Measurements from ENCODE around the gene CNGB1.

CNGB1 gene

DNA sequence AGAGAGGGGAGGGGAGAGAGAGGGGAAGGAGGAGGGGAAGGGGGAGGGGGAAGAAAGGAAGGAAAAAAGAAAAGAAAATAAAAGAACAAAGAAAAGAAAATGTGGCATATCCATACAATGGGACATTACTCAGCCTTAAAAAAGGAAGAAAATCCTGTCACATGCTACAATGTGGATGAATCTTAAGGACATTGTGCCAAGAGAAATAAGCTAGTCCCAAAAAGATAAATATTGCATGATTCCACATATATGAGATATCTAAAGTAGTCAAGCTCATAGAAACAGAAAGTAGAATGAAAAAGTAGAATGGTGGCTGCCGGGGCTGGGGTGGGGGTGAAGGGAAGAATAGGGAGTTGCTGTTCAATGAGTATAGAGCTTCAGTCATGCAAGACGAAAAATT is 40.4 kb downstream of the CNGB1 start:
- no CpG with 5 or more reads among the region's 2 CpGs for WGBS (ENCODE audit: insufficient coverage, insufficient read length)
- no peak overlapping the region for H3K27ac ChIP-seq (ENCODE audit: low read length)
- no peak overlapping the region for H3K4me3 ChIP-seq (ENCODE audit: low read length)
- no peak for DNase-seq (ENCODE audit: low read depth, low spot score)
- H3K9me3 ChIP-seq (ENCODE audit: control insufficient read depth, insufficient read depth, low read length), result no peaks in the 10 kb centered on the region
- H3K36me3 ChIP-seq (ENCODE audit: control insufficient read depth, insufficient read depth, low read length), result no peaks in the 10 kb centered on the region
- no peaks in the 10 kb centered on the region for H3K27me3 ChIP-seq (ENCODE audit: control insufficient read depth, insufficient read depth, low read length)
- no peaks in the 10 kb centered on the region for H3K4me1 ChIP-seq (ENCODE audit: control insufficient read depth, insufficient read depth, low read length)

DNA sequence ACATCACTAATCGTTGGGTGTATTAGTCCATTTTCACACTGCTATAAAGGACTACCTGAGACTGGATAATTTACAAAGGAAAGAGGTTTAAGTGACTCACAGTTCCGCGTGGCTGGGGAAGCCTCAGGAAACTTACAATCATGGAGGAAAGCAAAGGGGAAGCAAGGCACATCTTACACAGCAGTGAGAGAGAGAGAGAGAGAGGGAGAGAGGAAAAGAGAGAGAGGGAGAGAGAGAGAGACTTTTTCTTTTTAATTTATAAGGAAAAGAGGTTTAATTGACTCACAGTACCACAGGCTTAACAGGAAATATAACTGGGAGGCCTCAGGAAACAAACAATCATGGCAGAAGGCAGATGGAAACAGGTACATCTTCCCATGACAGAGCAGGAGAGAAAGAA is 41.7 kb downstream of the CNGB1 start:
- no peaks in the 10 kb centered on the region for H3K36me3 ChIP-seq (ENCODE audit: control insufficient read depth, insufficient read depth, low read length)
- no peaks in the 10 kb centered on the region for H3K4me1 ChIP-seq (ENCODE audit: control insufficient read depth, insufficient read depth, low read length)
- H3K27ac ChIP-seq (ENCODE audit: low read length), result no peak overlapping the region
- H3K9me3 ChIP-seq (ENCODE audit: control insufficient read depth, insufficient read depth, low read length), result no peaks in the 10 kb centered on the region
- DNase-seq (ENCODE audit: low read depth, low spot score), result no peak
- no peaks in the 10 kb centered on the region for H3K27me3 ChIP-seq (ENCODE audit: control insufficient read depth, insufficient read depth, low read length)
- no CpG with 5 or more reads among the region's 3 CpGs for WGBS (ENCODE audit: insufficient coverage, insufficient read length)
- H3K4me3 ChIP-seq (ENCODE audit: low read length), result no peak overlapping the region

DNA sequence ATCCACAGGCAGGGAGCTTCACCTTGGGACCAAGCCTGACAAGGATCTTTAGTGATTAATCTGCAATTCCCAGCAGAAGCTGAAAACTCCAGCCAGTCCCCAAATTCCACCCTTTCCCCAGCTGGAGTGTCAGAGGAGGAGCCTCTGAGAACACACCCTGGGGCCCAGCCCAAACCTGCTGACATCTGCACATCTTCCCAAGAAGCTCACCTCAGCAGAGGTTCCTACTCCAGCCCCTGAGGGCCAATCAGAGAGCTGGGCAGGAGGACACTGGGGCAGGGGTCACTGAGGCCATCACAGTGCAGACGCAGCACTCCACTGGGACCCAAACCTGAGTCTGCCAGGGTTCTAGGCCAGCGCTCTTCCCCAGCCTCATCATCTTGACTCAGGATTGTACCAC is 44.9 kb downstream of the CNGB1 start:
- DNase-seq (ENCODE audit: low read depth, low spot score), result no peak
- WGBS (ENCODE audit: insufficient coverage, insufficient read length), result no CpG with 5 or more reads among the region's 2 CpGs
- no peaks in the 10 kb centered on the region for H3K4me1 ChIP-seq (ENCODE audit: control insufficient read depth, insufficient read depth, low read length)
- no peaks in the 10 kb centered on the region for H3K27me3 ChIP-seq (ENCODE audit: control insufficient read depth, insufficient read depth, low read length)
- H3K9me3 ChIP-seq (ENCODE audit: control insufficient read depth, insufficient read depth, low read length), result no peaks in the 10 kb centered on the region
- H3K4me3 ChIP-seq (ENCODE audit: low read length), result no peak overlapping the region
- no peaks in the 10 kb centered on the region for H3K36me3 ChIP-seq (ENCODE audit: control insufficient read depth, insufficient read depth, low read length)
- no peak overlapping the region for H3K27ac ChIP-seq (ENCODE audit: low read length)

DNA sequence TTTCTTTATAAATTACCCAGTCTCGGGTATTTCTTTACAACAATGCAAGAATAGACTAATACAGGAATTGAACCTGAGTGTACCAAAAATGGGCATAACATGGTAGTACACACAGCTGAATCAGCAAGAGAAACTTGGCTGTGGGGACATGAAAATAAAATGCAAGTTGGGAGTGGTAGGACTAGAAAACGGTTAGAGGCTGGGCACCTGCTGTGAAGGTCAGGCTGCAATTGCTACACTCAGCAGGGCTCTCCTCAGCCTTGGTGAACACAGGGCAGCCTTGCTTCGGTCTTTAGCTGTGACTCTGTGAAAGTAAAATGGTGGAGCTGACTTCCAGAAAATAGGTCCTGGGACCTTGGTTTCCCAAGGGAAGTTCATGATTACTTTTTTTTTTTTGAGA is 45.6 kb downstream of the CNGB1 start:
- Histone ChIP-seq H3K27me3 (ENCODE audit: control insufficient read depth, insufficient read depth, low read length) (no peaks in the 10 kb centered on the region), H3K9me3 (ENCODE audit: control insufficient read depth, insufficient read depth, low read length) (no peaks in the 10 kb centered on the region), H3K36me3 (ENCODE audit: control insufficient read depth, insufficient read depth, low read length) (no peaks in the 10 kb centered on the region), H3K4me1 (ENCODE audit: control insufficient read depth, insufficient read depth, low read length) (no peaks in the 10 kb centered on the region), H3K27ac (ENCODE audit: low read length) (no peak overlapping the region), H3K4me3 (ENCODE audit: low read length) (no peak overlapping the region)
- WGBS (ENCODE audit: insufficient coverage, insufficient read length), result no CpG with 5 or more reads among the region's 3 CpGs
- DNase-seq (ENCODE audit: low read depth, low spot score), result no peak

- Histone ChIP-seq H3K4me3 (ENCODE audit: low read length) (no peak overlapping the region), H3K9me3 (ENCODE audit: control insufficient read depth, insufficient read depth, low read length) (no peaks in the 10 kb centered on the region), H3K27me3 (ENCODE audit: control insufficient read depth, insufficient read depth, low read length) (no peaks in the 10 kb centered on the region), H3K4me1 (ENCODE audit: control insufficient read depth, insufficient read depth, low read length) (no peaks in the 10 kb centered on the region), H3K27ac (ENCODE audit: low read length) (no peak overlapping the region), H3K36me3 (ENCODE audit: control insufficient read depth, insufficient read depth, low read length) (no peaks in the 10 kb centered on the region)
- WGBS (ENCODE audit: insufficient coverage, insufficient read length), result no CpG with 5 or more reads among the region's 6 CpGs
- no peak for DNase-seq (ENCODE audit: low read depth, low spot score)
These were observed 46.4 kb downstream of the CNGB1 start for GRCh38 chr16:57924514-57924913.

- H3K27ac ChIP-seq (ENCODE audit: low read length), result no peak overlapping the region
- no peak for DNase-seq (ENCODE audit: low read depth, low spot score)
- H3K36me3 ChIP-seq (ENCODE audit: control insufficient read depth, insufficient read depth, low read length), result no peaks in the 10 kb centered on the region
- WGBS (ENCODE audit: insufficient coverage, insufficient read length), result no CpG with 5 or more reads among the region's 2 CpGs
- H3K9me3 ChIP-seq (ENCODE audit: control insufficient read depth, insufficient read depth, low read length), result no peaks in the 10 kb centered on the region
- H3K4me1 ChIP-seq (ENCODE audit: control insufficient read depth, insufficient read depth, low read length), result no peaks in the 10 kb centered on the region
- no peaks in the 10 kb centered on the region for H3K27me3 ChIP-seq (ENCODE audit: control insufficient read depth, insufficient read depth, low read length)
- H3K4me3 ChIP-seq (ENCODE audit: low read length), result no peak overlapping the region
These were observed 47.1 kb downstream of the CNGB1 start for GRCh38 chr16:57923841-57924240.

DNA sequence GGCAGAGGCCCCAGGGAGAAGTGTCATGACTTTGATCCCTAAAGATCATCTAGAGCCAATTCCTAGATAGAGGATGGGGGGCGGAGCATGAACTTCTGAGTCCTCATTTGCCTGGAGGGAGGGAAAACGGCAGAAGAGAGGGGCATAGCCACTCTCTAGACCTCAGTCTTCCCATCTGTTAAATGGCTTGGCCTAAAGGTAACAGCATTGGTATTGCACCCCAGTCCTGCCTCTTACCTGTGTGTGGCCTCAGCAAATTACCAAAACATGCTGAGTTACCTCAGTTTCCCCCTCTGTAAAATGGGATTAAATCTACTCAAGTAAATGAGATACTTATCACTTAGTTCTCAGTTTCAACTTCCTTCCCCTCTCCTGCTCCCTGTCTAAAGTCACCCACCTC is 47.5 kb downstream of the CNGB1 start:
- Histone ChIP-seq H3K27ac (ENCODE audit: low read length) (no peak overlapping the region), H3K9me3 (ENCODE audit: control insufficient read depth, insufficient read depth, low read length) (no peaks in the 10 kb centered on the region), H3K27me3 (ENCODE audit: control insufficient read depth, insufficient read depth, low read length) (no peaks in the 10 kb centered on the region), H3K36me3 (ENCODE audit: control insufficient read depth, insufficient read depth, low read length) (no peaks in the 10 kb centered on the region), H3K4me1 (ENCODE audit: control insufficient read depth, insufficient read depth, low read length) (no peaks in the 10 kb centered on the region), H3K4me3 (ENCODE audit: low read length) (no peak overlapping the region)
- WGBS (ENCODE audit: insufficient coverage, insufficient read length), result no CpG with 5 or more reads among the region's 2 CpGs
- DNase-seq (ENCODE audit: low read depth, low spot score), result no peak

GRCh38 chr16:57920880-57921229 is 50.1 kb downstream of the CNGB1 start:
- Histone ChIP-seq H3K4me3 (ENCODE audit: low read length) (no peak overlapping the region), H3K27ac (ENCODE audit: low read length) (no peak overlapping the region), H3K36me3 (ENCODE audit: control insufficient read depth, insufficient read depth, low read length) (no peaks in the 10 kb centered on the region), H3K9me3 (ENCODE audit: control insufficient read depth, insufficient read depth, low read length) (no peaks in the 10 kb centered on the region), H3K27me3 (ENCODE audit: control insufficient read depth, insufficient read depth, low read length) (no peaks in the 10 kb centered on the region), H3K4me1 (ENCODE audit: control insufficient read depth, insufficient read depth, low read length) (no peaks in the 10 kb centered on the region)
- no peak for DNase-seq (ENCODE audit: low read depth, low spot score)
- WGBS (ENCODE audit: insufficient coverage, insufficient read length), result no CpG with 5 or more reads among the region's 2 CpGs

DNA sequence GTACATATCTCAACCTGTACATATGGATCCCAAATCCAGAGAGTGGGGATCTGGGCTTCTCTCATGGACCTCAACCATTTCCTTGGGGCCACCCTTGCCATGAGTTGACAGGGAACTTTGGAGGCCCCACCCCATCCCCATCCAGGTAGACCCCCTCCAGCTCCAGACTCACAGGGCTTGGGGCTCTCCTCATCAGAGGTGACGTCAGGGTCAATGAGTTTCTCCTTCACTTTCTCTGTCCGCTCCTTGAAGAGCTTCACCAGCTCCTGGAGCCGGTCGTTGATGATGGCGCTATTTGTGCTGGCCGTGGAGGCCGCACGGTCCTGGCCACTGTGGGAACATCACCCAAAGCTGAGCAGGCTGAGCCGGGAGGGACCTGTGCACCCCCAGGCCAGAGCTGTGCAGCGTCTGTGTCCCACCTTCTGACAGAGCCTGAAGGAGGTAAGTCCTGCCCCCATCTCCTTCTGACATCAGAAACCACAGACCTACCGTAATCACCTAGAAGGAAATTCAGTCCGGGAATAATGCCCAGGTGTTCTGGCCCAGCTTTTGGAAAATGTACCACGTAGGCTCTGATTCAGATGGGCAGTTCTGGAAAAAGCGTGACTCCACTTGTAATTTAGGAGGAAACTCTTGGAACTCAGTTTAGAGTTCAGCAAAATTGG is 50.6 kb downstream of the CNGB1 start:
- Histone ChIP-seq H3K9me3 (ENCODE audit: control insufficient read depth, insufficient read depth, low read length) (no peaks in the 10 kb centered on the region), H3K4me3 (ENCODE audit: low read length) (no peak overlapping the region), H3K4me1 (ENCODE audit: control insufficient read depth, insufficient read depth, low read length) (no peaks in the 10 kb centered on the region), H3K27me3 (ENCODE audit: control insufficient read depth, insufficient read depth, low read length) (no peaks in the 10 kb centered on the region), H3K27ac (ENCODE audit: low read length) (no peak overlapping the region), H3K36me3 (ENCODE audit: control insufficient read depth, insufficient read depth, low read length) (no peaks in the 10 kb centered on the region)
- no CpG with 5 or more reads among the region's 14 CpGs for WGBS (ENCODE audit: insufficient coverage, insufficient read length)
- no peak for DNase-seq (ENCODE audit: low read depth, low spot score)

GRCh38 chr16:57918994-57919393 is 51.9 kb downstream of the CNGB1 start:
- H3K4me3 ChIP-seq (ENCODE audit: low read length), result no peak overlapping the region

GRCh38 chr16:57918444-57918843 is 52.5 kb downstream of the CNGB1 start:
- no peak for DNase-seq (ENCODE audit: low read depth, low spot score)
- no peaks in the 10 kb centered on the region for H3K9me3 ChIP-seq (ENCODE audit: control insufficient read depth, insufficient read depth, low read length)
- H3K27ac ChIP-seq (ENCODE audit: low read length), result no peak overlapping the region
- no CpG with 5 or more reads among the region's 3 CpGs for WGBS (ENCODE audit: insufficient coverage, insufficient read length)
- H3K4me1 ChIP-seq (ENCODE audit: control insufficient read depth, insufficient read depth, low read length), result no peaks in the 10 kb centered on the region
- H3K27me3 ChIP-seq (ENCODE audit: control insufficient read depth, insufficient read depth, low read length), result no peaks in the 10 kb centered on the region
- no peaks in the 10 kb centered on the region for H3K36me3 ChIP-seq (ENCODE audit: control insufficient read depth, insufficient read depth, low read length)
- H3K4me3 ChIP-seq (ENCODE audit: low read length), result no peak overlapping the region

More at GRCh38 chr16:57918994-57919393, 51.9 kb downstream of the CNGB1 start:
- no peak for DNase-seq (ENCODE audit: low read depth, low spot score)
- no CpG with 5 or more reads among the region's 6 CpGs for WGBS (ENCODE audit: insufficient coverage, insufficient read length)
- no peak overlapping the region for H3K27ac ChIP-seq (ENCODE audit: low read length)
- no peaks in the 10 kb centered on the region for H3K36me3 ChIP-seq (ENCODE audit: control insufficient read depth, insufficient read depth, low read length)
- H3K4me1 ChIP-seq (ENCODE audit: control insufficient read depth, insufficient read depth, low read length), result no peaks in the 10 kb centered on the region
- no peaks in the 10 kb centered on the region for H3K9me3 ChIP-seq (ENCODE audit: control insufficient read depth, insufficient read depth, low read length)
- H3K27me3 ChIP-seq (ENCODE audit: control insufficient read depth, insufficient read depth, low read length), result no peaks in the 10 kb centered on the region

Measured in iPS DF 6.9 (cell line).